GM18519 (cell line): ENCODE results near the gene NSMCE1.

Experiments used
- ATAC-seq: cut with Tn5 transposase; IDR thresholded peaks from one replicate; pipeline ENCODE4 v1.9.1; 2021; ENCODE audit warnings: mild to moderate bottlenecking, moderate library complexity; ENCODE audit not compliant: unreplicated experiment, low FRiP score

The NSMCE1 gene

GRCh38 chr16:27199235-27199586 is 69.4 kb downstream of the NSMCE1 start:
- no peak for ATAC-seq

DNA sequence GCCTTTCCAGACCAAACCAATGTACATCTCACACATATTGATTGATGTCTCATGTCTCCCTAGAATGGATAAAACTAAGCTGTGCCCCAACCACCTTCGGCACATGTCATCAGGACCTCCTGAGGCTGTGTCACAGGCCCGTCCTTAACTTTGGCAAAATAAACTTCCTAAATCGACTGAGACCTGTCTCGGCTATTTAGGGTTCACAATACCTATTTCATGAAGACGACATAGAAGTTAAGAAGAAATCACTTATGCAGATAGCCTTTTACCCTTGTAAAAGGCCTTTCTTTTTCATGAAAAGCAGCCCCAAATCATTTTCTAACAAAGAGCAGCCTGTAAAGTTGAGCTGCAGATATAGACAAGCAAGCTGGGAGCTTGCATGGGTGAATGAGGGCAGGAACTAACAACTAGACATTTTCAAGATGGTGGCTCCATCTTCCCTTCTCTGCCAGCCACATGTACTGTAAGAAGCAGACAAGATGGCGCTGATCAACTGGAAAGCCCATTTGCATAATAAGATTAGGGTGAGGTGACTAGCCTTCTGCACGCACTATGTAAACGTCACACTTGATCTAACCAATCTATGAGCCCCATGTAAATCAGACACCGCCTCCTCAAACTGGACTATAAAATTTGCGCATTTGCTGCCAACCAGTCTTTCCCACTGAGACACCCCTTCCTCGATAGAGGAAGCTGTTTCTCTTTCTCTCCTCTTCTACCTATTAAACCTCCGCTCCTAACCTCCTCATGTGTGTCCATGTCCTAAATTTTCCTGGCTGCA is 69.9 kb downstream of the NSMCE1 start:
- ATAC-seq: no peak

- no peak for ATAC-seq
These were observed 71.6 kb downstream of the NSMCE1 start for GRCh38 chr16:27197004-27197403.

DNA sequence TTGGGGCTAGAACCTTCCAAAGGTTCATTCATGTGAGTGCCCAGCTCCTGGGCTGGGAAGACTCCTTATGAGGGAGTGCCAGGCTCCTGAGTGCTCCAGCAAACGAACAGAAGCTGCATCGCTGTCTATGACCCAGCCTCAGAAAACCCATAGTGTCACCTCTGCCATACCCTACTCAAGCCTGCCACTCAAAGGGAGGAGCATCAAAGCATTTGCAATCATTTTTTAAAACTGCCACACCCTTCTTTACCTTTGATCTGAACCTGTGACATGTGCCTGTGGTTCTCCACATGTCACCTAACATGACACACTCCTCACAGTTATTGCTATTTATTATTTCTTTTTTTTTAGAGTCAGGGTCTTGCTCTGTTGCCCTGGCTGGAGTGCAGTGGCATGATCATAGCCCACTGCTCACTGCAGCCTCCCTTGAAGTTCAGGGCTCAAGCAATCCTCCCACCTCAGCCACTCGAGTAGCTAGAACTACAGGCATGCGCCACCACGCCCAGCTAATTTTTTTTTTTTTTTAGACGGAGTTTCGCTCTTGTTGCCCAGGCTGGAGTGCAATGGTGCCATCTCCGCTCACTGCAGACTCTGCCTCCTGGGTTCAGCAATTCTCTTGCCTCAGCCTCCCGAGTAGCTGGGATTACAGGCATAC is 72.5 kb downstream of the NSMCE1 start:
- no peak for ATAC-seq

DNA sequence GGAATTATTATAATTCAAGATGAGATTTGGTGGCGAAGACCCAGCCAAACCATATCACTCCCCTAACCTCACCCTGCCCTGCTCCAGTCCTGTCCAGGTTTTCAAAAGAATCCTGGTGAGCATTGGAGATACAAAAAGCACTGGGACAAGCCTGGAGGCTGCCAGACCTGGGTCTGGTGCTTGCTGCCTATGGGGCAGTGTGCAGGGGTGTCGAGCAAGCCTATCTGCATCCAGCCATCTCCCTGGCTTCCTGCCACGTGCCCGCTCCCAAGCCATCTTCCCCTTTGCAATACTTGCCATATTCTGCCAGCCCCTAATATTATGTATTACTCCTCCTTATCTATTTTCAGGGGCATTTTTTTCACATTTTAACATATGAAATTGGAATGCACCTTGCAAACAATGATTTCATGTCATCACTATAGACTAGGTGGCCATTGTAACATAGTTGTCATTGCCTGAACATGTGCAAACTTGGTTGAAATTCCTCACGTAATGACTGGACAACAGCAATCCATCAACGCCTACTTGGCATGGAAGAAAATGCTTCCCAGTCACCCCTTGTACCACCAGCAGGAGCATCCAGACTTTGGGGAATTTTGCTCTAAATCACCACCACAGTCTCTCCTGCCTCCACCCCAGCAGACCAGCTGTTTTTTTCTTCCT is 73.4 kb downstream of the NSMCE1 start:
- ATAC-seq: no peak

- no peak for ATAC-seq
These were observed 75.1 kb downstream of the NSMCE1 start for GRCh38 chr16:27193300-27193990.

DNA sequence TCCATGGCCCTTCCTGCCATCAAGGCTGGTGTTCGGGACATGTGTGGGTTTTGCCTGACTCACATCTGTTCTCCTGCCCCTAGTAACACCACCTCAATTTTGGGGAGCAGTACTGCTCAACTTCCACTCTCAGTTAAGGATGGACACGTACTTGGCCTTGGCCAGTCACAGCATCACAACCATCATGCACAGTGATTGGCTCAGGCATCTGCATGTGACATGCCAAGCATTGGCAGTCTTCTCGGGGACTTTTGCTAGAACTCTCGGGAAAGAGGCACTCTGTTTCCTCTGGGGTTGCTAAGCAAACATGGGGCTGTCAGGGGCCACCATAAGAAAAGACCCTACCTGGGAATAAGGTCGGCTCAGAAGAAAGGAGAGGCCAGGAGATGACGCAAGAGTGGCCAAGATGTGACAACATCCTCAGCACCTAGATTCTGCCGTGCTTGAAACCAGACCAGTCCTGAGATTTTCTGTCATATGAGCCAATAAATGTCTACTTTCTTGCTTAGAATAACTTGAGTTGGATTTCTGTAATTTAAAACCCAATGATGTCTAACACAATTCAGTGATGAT is 77.1 kb downstream of the NSMCE1 start:
- no peak for ATAC-seq

- ATAC-seq: no peak
These were observed 78.2 kb downstream of the NSMCE1 start for GRCh38 chr16:27190316-27190871.

DNA sequence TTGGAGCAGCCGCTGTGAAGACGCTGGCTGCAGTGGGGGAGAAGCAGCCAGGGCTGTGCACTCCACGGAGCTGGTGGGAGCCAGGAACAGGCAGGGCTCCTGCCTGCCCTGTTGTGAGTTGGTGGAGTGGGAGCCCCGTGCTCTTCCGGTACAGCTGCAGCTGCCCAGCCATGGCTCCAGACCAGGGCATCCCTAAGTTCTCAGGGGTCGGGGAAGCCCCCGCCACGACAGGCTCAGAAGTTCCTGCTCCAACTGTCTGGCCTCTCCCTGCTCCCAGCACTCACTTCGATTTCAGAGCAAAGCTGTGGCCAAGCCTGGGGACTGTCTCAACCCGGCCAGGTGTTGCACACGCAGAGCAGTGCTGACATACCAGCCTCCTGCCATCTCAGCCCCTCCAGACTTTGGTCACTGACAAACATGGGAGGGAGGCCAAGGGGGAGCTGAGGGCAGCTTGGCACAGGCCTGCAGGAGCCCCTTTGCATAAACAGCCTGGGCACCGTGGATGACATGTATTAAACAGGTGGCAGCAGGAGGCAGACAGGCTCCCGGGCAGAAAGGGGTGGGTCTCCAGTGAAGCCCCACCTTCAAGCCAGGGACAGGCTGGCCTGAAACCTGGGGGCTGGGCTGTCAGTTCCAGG is 79.1 kb downstream of the NSMCE1 start:
- no peak for ATAC-seq

DNA sequence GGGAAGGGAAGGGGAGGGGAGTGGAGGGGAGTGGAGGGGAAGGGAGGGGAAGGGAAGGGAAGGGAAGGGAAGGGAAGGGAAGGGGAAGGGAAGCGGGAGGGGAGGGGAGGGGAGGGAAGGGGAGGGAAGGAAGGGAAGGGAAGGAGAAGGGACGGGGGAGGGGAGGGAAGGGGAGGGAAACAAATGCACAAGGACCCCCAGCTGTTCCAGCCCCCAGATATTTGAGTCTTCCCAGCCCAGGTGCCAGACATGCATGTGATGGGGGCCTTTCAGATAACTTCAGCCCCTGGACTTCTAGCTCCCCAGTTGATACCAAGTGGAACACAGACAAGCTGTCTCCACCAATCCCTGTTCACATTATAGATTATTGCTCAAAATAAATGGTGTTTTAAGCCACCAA is 79.9 kb downstream of the NSMCE1 start:
- ATAC-seq: no peak

GRCh38 chr16:27185776-27186130 is 82.8 kb downstream of the NSMCE1 start:
- no peak for ATAC-seq

DNA sequence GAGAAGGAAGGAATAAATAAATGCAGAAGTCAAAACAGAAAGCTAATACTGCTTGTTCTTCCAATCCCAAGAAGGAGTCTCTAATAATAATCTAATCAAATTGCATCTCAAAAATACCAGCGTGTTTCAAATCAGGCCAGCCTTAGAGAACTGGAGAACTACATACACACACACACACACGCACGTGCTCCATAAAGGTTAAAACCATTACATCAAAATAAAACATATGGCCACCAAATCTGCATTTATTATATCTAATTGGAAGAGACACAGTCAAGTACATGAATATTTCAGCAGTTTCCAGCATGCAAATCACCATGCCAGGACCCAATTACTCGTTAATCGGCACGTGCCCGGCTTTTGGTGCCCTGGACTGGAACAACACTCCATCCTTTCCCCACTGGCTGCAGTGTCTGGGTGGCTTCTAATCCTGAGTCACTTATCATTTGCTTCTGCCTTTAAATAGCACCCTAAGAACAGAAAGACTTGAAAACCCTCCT is 85.6 kb downstream of the NSMCE1 start:
- ATAC-seq: no peak

DNA sequence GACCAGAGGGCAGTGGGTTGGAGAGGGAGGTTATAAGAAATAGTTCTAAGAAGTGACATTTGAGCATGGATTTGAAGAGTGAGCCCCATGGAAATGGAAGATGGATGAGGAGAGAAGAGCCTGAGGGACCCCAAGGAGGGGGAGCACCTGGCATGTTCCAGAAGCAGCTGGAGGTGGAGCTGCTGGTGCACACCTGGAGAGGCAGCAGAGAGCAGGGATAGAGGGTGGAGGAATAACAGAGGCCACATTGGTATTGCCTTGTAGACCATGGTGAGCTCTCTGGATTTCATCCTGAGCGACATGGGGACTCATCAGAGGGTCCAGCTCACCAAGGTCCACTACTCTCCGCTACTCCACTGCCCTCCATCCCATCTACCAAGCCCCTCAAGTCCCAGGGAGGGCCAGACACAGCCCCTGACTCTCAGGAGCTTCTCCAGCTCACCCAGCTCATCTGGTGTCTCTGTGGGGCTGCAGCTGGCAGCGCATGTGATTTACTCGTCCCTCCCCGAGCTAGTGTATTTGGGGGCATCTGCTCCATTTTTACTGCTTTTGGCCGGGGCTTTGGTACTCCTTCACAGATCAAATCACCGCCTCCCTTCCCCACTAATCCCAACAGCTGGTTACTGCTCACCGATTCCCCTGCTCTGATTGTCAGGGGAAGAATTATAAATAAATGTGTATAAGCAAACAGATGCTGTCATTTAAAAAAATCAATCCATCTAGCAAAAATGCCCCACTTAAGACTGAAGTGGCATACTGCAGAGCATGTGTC is 87.4 kb downstream of the NSMCE1 start:
- no peak for ATAC-seq

- ATAC-seq: peak; percentile 84
These were observed 89.0 kb downstream of the NSMCE1 start for GRCh38 chr16:27179500-27180072.

GRCh38 chr16:27177031-27177774 is 91.4 kb downstream of the NSMCE1 start:
- ATAC-seq: no peak

- no peak for ATAC-seq
These were observed 92.7 kb downstream of the NSMCE1 start for GRCh38 chr16:27175888-27176287.
